ENCODE data around the gene UGT1A9. TPM values are rescaled to one million over a fixed set of nuclear protein-coding genes. Genes with fewer than 3 reads are reported as not detected.

Gene UGT1A9
- total RNA-seq, 6 experiments from 2014 or later = not detected

DNA sequence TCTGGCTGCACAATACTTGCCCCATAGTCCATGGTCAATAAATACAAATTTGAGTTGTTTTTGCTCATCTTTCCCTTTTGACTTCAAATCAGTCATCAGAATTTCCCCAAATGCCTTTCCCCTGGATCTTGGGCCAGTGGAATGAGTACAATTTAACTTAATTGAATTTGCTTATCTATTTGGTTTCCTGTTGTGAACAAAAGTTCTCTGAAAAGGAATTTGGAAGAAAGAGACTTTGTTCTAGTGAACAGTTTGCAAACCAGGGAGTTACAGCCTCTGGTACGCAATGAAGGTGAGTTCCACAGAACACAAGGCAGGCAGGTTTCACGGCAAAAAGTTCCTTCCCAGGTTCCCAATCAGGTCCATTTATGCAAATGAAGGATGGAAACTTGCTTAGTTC, 87.2 kb downstream of the UGT1A9 start:
- Mint-ChIP-seq H3K4me3 (no peak overlapping the region), H3K9me3 (peaks cover 21% of the 10 kb centered on the region), H3K4me1 (ENCODE audit: low read depth) (peaks cover 3% of the 10 kb centered on the region), H3K36me3 (ENCODE audit: low read depth) (no peaks in the 10 kb centered on the region), H3K27me3 (ENCODE audit: insufficient read depth) (no peaks in the 10 kb centered on the region), H3K27ac (no peak overlapping the region)
- TF ChIP-seq, protein P1, sequence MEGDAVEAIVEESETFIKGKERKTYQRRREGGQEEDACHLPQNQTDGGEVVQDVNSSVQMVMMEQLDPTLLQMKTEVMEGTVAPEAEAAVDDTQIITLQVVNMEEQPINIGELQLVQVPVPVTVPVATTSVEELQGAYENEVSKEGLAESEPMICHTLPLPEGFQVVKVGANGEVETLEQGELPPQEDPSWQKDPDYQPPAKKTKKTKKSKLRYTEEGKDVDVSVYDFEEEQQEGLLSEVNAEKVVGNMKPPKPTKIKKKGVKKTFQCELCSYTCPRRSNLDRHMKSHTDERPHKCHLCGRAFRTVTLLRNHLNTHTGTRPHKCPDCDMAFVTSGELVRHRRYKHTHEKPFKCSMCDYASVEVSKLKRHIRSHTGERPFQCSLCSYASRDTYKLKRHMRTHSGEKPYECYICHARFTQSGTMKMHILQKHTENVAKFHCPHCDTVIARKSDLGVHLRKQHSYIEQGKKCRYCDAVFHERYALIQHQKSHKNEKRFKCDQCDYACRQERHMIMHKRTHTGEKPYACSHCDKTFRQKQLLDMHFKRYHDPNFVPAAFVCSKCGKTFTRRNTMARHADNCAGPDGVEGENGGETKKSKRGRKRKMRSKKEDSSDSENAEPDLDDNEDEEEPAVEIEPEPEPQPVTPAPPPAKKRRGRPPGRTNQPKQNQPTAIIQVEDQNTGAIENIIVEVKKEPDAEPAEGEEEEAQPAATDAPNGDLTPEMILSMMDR (IDR thresholded peaks at IDR 0.05) = no peak
- DNase-seq = no peak

DNA sequence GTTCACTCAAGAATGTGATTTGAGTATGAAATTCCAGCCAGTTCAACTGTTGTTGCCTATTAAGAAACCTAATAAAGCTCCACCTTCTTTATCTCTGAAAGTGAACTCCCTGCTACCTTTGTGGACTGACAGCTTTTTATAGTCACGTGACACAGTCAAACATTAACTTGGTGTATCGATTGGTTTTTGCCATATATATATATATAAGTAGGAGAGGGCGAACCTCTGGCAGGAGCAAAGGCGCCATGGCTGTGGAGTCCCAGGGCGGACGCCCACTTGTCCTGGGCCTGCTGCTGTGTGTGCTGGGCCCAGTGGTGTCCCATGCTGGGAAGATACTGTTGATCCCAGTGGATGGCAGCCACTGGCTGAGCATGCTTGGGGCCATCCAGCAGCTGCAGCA, 88.3 kb downstream of the UGT1A9 start, which contains the start of gene UGT1A1:
TSS of gene UGT1A1 (plus strand) at position 228 of the 400 bp plus-strand sequence. CDS start at position 246, 18 bp downstream.
- Mint-ChIP-seq H3K4me3 (no peak within 1 kb of the TSS), H3K27ac (no peak within 1 kb of the TSS), H3K36me3 (ENCODE audit: low read depth) (no peaks in the 10 kb centered on the region), H3K4me1 (ENCODE audit: low read depth) (peaks cover 12% of the 10 kb centered on the region), H3K9me3 (peaks cover 21% of the 10 kb centered on the region), H3K27me3 (ENCODE audit: insufficient read depth) (no peaks in the 10 kb centered on the region)
- DNase-seq = no peak
- TF ChIP-seq, protein P1 (IDR thresholded peaks at IDR 0.05) = no peak

DNA sequence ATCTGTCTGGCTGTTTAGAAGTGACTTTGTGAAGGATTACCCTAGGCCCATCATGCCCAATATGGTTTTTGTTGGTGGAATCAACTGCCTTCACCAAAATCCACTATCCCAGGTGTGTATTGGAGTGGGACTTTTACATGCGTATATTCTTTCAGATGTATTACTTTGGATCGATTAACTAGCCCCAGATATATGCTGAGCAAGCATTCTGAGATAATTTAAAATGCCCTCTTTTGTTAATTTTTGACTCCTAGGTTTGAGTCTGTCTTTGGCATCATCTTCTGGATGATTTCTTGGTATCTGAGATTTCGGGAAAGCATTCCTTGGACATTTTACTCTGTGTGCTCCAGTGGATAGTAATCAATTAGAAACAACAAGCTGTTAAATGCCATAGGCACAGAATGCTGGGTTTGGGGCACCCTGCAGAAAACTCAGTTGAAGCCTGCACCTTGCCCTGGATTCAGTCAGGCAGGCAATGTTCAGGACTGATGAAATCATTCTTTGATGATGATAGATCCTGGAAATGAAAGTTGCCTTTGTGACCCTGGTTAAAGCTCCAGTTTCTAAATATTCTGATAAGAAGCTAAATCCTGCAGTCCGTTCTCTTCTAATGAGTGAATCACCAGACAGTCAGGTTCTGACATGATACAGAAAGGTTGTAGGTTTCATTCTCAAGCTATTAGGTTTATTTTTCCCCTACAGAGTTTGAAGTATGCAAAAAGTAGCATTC, 89.5 kb downstream of the UGT1A9 start:
- Mint-ChIP-seq H3K27me3 (ENCODE audit: insufficient read depth) (no peaks in the 10 kb centered on the region), H3K27ac (no peak overlapping the region), H3K9me3 (peaks cover 21% of the 10 kb centered on the region), H3K4me3 (no peak overlapping the region), H3K36me3 (ENCODE audit: low read depth) (no peaks in the 10 kb centered on the region), H3K4me1 (ENCODE audit: low read depth) (peaks cover 12% of the 10 kb centered on the region)
- DNase-seq = no peak
- TF ChIP-seq, protein P1 (IDR thresholded peaks at IDR 0.05) = no peak

DNA sequence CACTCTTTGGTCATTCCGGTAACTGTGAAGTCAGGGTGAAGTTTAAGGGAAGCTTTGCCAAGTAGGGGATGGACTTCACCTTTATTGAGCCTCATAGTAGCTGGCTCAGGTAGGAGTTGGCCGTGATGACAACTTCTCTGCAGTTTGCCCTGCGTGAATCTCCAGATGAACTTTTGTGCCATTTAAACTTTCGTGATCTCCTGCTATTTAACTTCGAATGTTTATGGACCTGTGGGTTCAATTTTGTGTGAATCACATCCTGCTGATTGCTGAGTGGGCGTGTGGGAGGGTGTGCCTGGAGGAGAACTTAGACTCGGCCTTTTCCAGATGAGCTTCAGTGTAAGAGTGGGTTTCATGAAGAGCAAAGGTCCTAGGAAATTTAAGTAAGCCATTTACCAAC, 92.6 kb downstream of the UGT1A9 start:
- Mint-ChIP-seq H3K27ac (no peak overlapping the region), H3K27me3 (ENCODE audit: insufficient read depth) (peaks cover 1% of the 10 kb centered on the region; the same call in 1 of the 2 replicates), H3K9me3 (peaks cover 12% of the 10 kb centered on the region), H3K4me1 (ENCODE audit: low read depth) (peaks cover 12% of the 10 kb centered on the region), H3K4me3 (no peak overlapping the region), H3K36me3 (ENCODE audit: low read depth) (no peaks in the 10 kb centered on the region)
- TF ChIP-seq, protein P1 (IDR thresholded peaks at IDR 0.05) = no peak
- no peak for DNase-seq

DNA sequence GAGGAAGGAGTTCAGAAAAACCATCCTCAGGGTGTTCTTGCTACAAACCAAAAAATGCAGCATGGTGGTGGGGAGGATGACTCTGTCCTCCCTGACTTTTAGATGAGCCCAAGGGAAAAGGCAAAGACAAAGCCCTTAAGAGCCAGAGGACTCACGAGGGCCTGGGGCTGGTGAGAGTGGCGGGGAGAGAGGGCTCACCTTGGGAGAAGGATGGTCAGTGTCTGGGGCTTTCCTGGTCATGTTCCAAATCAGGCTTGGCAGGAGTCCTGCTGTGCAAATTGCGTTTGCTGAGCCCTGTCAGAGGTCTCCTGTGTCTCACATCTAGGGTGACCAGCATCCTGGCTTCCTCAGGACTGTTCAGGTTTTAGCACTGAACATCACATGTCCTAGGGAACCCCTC, 93.1 kb downstream of the UGT1A9 start:
- peaks cover 12% of the 10 kb centered on the region for H3K4me1 Mint-ChIP-seq (ENCODE audit: low read depth)
- no peaks in the 10 kb centered on the region for H3K36me3 Mint-ChIP-seq (ENCODE audit: low read depth)
- no peak overlapping the region for H3K27ac Mint-ChIP-seq
- DNase-seq = no peak
- TF ChIP-seq, protein P1 (IDR thresholded peaks at IDR 0.05) = no peak
- peaks cover 4% of the 10 kb centered on the region; the same call in 1 of the 2 replicates for H3K27me3 Mint-ChIP-seq (ENCODE audit: insufficient read depth)
- no peak overlapping the region for H3K4me3 Mint-ChIP-seq
- H3K9me3 Mint-ChIP-seq = peaks cover 14% of the 10 kb centered on the region
